GM12878 (cell line): Measurements from ENCODE around the gene CHRDL1. TPM values are rescaled to one million over a fixed set of nuclear protein-coding genes. Genes with fewer than 3 reads are reported as not detected.
"Not testable (repeated sequence)": the region's sequence is repeated elsewhere in the genome, so short reads cannot be mapped to it uniquely, and the experiment has no call there.

ENCODE experiments used
- ATAC-seq: fragments of 200-7000 bp; cut with Tn5 transposase; 3 replicates; pipeline ENCODE4 v1.9.1; 2020; ENCODE audit warnings: mild to moderate bottlenecking, moderate library complexity
- BruUV-seq: library from RNA; stranded (reverse); fragments of 400-500 nt; replicated peaks from 2 replicates; lab custom pipeline; 2021; lab: Mats Ljungman, UMichigan
- CTCF ChIA-PET: fragments of 300-600 bp; sonication (Branson Sonifier 250); formaldehyde crosslinking; extraction: SDS; loops from one replicate; lab custom pipeline; 2021; ENCODE audit warnings: inconsistent platforms; lab: Yijun Ruan, JAX
- POLR2A ChIA-PET: fragments of 350-600 bp; formaldehyde crosslinking; extraction: SDS; loops from one replicate; lab custom pipeline; 2021; ENCODE audit warnings: inconsistent platforms; lab: Charles Lee
- RAD21 ChIA-PET: fragments of 300-600 bp; sonication (Branson Sonifier 250); formaldehyde crosslinking; loops from one replicate; lab custom pipeline; 2023; ENCODE audit warnings: antibody characterized with exemption; ENCODE audit not compliant: unreplicated experiment; lab: Charles Lee
- SMC1A ChIA-PET: fragments of 300-600 bp; sonication (Branson Sonifier 250); formaldehyde crosslinking; loops from one replicate; lab custom pipeline; 2023; ENCODE audit not compliant: unreplicated experiment, uncharacterized antibody; lab: Charles Lee
- DNase-seq: peaks from one replicate; pipeline ENCODE4 v3.0.0-alpha.2; 2011; ENCODE audit warnings: low read depth, low spot score
- FAIRE-seq: peaks from 3 replicates; lab custom pipeline; 2011; peaks lifted over from hg19 to GRCh38; lab: Jason Lieb, UNC
- H2AFZ ChIP-seq: 2 replicates; pipeline ENCODE4 v1.6.0; 2011; ENCODE audit warnings: low read depth, low read length, control low read depth; ENCODE audit not compliant: control insufficient read depth
- H3K27ac ChIP-seq: 2 replicates; pipeline ENCODE4 v1.5.1; 2011; ENCODE audit warnings: control low read depth; ENCODE audit not compliant: control insufficient read depth, insufficient read depth
- H3K27me3 ChIP-seq, 2 experiments: replicated peaks in 1 of 2; 2 replicates each; pipeline versions ENCODE4 v1.6.0 to v1.6.1; 2011; ENCODE audit warnings: low read length in 1 of 2; ENCODE audit not compliant: control insufficient read depth in 2 of 2, insufficient read depth in 2 of 2
- H3K36me3 ChIP-seq, 2 experiments: 2 replicates each; pipeline ENCODE4 v1.5.1; 2011; ENCODE audit warnings: low read length in 1 of 2; ENCODE audit not compliant: control insufficient read depth in 2 of 2, insufficient read depth in 2 of 2
- H3K4me1 ChIP-seq: 2 replicates; pipeline ENCODE4 v1.6.1; 2011; ENCODE audit warnings: mild to moderate bottlenecking, low read length, moderate library complexity, mixed read lengths; ENCODE audit not compliant: control insufficient read depth, insufficient read depth
- H3K4me2 ChIP-seq: 2 replicates; pipeline ENCODE4 v1.6.0; 2011; ENCODE audit warnings: control low read depth; ENCODE audit not compliant: control insufficient read depth, insufficient read depth
- H3K4me3 ChIP-seq: fragments of 200-600 bp; sonication (generic); 2 replicates; pipeline ENCODE4 v1.5.1; 2016
- H3K79me2 ChIP-seq: 2 replicates; pipeline ENCODE4 v1.6.0; 2011; ENCODE audit warnings: low read length; ENCODE audit not compliant: control insufficient read depth, insufficient read depth
- H3K9ac ChIP-seq: 2 replicates; pipeline ENCODE4 v1.8.0; 2011; ENCODE audit warnings: low read length, control low read depth, mixed read lengths; ENCODE audit not compliant: control insufficient read depth, insufficient read depth
- H3K9me3 ChIP-seq: replicated peaks from 3 replicates; pipeline ENCODE4 v1.5.1; 2011; ENCODE audit warnings: mild to moderate bottlenecking, low read length; ENCODE audit not compliant: control insufficient read depth, insufficient read depth
- H4K20me1 ChIP-seq: 2 replicates; pipeline ENCODE4 v1.6.0; 2011; ENCODE audit not compliant: control insufficient read depth, insufficient read depth
- CHD1 ChIP-seq: IDR thresholded peaks from 2 replicates; pipeline ENCODE4 v1.6.1; 2012; ENCODE audit warnings: low read depth, low read length, improper control_type of control experiment
- JUNB ChIP-seq: IDR thresholded peaks from 2 replicates; pipeline ENCODE4 v1.6.1; 2016; ENCODE audit warnings: antibody characterized with exemption, mild to moderate bottlenecking
- SMAD1 ChIP-seq: fragments of 450-650 bp; IDR thresholded peaks from 2 replicates; pipeline ENCODE4 v1.6.1; 2018; ENCODE audit warnings: mild to moderate bottlenecking, low read depth; ENCODE audit not compliant: partially characterized antibody
- SMC3 ChIP-seq: IDR thresholded peaks from 2 replicates; pipeline ENCODE4 v1.6.1; 2011; ENCODE audit warnings: low read length, improper control_type of control experiment, borderline replicate concordance
- ZNF622 ChIP-seq: fragments of 450-650 bp; IDR thresholded peaks from 2 replicates; pipeline ENCODE4 v1.6.1; 2017; ENCODE audit warnings: mild to moderate bottlenecking, inconsistent platforms
- WGBS: methylation state at CpG from one replicate; pipeline ENCODE4 v1.1.6; 2016; ENCODE audit warnings: low lambda C conversion rate; ENCODE audit not compliant: insufficient replicate concordance, insufficient coverage; ENCODE audit errors: missing lambda C conversion rate; 5-methylcytosine and 5-hydroxymethylcytosine counted together
- in situ Hi-C: fragments of 300-500 bp; cut with MboI; formaldehyde crosslinking; loops from 9 replicates; pipeline ENCODE4 v1.14.3; 2018; ENCODE audit warnings: mixed read lengths
- intact Hi-C: fragments of 100-400 bp; cut with micrococcal nuclease; formaldehyde crosslinking; loops from one replicate; pipeline ENCODE4 v1.14.2; 2022; ENCODE audit not compliant: unreplicated experiment
- polyA plus RNA-seq, 11 experiments: library from polyadenylated mRNA; depleted of rRNA in 4 of 11; unstranded in 6 of 11; stranded (reverse) in 5 of 11; fragments of >200 nt; fragmentation: Nextera tagmentation in 4 of 11; fragmentation: Illumina TruSeq in 1 of 11; extraction: Ambion mirVana in 4 of 11; extraction: Trizol in 1 of 11; gene quantifications; 1 replicate in 1 of 11; 2 replicates in 10 of 11; pipeline versions ENCODE4 v1.2.1 to v1.2.3, GENCODE V29; 2011 to 2016; ENCODE audit warnings: inconsistent platforms in 2 of 11, missing spikeins in 2 of 11, low read depth in 1 of 11
- total RNA-seq, 4 experiments: library from RNA; depleted of rRNA in 3 of 4; stranded (reverse); fragments of >200 nt in 3 of 4; fragmentation: Illumina TruSeq in 1 of 4; extraction: Trizol in 1 of 4; gene quantifications; 2 replicates each; pipeline versions ENCODE4 v1.2.1 to v1.2.3, GENCODE V29; 2013 to 2021
- TF ChIP-seq, protein P1 (sequence below): fragments of 450-650 bp; IDR thresholded peaks from 2 replicates; pipeline ENCODE4 v1.6.1; 2018; ENCODE audit warnings: borderline replicate concordance, mild to moderate bottlenecking; ENCODE audit not compliant: partially characterized antibody

CHRDL1 gene
- total and polyA plus RNA-seq, 10 of the 15 experiments (the other 5 are each of a cell fraction or from before 2014, with no cell fraction given), result 0.05 to 0.47 (median 0.25) TPM

DNA sequence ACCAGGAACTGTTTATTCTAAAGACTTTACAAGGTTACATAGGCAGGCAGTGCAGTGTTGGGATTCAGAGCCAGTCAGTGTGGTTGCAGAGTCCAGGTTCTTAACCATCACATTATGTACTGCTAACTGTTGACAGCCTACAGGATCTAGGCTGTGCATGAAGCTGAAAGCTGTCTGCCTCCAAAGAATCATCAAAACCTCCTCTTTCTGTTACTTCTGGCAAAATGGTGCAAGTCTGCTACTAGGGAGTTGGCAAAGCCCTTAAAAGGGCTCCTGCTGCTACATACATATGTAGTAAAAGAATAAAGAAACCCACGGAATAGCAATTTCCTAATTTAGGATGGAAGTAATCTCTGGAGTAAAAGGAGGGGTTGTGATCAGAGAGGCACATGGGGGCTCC, 40.4 kb upstream of the CHRDL1 start:
- no peak overlapping the region for H3K27ac ChIP-seq
- no peak overlapping the region for H3K4me3 ChIP-seq
- SMC1A ChIA-PET, result interaction anchor here (1.5 to 2.0 kb wide), 2 partner anchors 11 to 408 kb away, joined by 3 to 10 read pairs; no protein-coding TSS in a partner anchor
- TF ChIP-seq, protein P1, sequence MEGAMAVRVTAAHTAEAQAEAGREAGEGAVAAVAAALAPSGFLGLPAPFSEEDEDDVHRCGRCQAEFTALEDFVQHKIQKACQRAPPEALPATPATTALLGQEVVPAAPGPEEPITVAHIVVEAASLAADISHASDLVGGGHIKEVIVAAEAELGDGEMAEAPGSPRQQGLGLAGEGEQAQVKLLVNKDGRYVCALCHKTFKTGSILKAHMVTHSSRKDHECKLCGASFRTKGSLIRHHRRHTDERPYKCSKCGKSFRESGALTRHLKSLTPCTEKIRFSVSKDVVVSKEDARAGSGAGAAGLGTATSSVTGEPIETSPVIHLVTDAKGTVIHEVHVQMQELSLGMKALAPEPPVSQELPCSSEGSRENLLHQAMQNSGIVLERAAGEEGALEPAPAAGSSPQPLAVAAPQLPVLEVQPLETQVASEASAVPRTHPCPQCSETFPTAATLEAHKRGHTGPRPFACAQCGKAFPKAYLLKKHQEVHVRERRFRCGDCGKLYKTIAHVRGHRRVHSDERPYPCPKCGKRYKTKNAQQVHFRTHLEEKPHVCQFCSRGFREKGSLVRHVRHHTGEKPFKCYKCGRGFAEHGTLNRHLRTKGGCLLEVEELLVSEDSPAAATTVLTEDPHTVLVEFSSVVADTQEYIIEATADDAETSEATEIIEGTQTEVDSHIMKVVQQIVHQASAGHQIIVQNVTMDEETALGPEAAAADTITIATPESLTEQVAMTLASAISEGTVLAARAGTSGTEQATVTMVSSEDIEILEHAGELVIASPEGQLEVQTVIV, result no peak
- no peak for TF ChIP-seq SMAD1
- intact Hi-C loops, result loop anchor here (2.0 kb wide), 1 partner anchor 21 kb away; no protein-coding TSS in a partner anchor
- in situ Hi-C loops, result no loop called here
- H3K36me3 ChIP-seq, result no peaks in the 10 kb centered on the region
- CTCF ChIA-PET, result interaction anchor here (3.6 kb wide), 1 partner anchor 12 kb away, joined by 34 read pairs; no protein-coding TSS in a partner anchor
- no peak overlapping the region for H3K9ac ChIP-seq
- H3K9me3 ChIP-seq, result no peaks in the 10 kb centered on the region
- H2AFZ ChIP-seq, result no peak overlapping the region
- no peaks in the 10 kb centered on the region for H3K27me3 ChIP-seq
- no peaks in the 10 kb centered on the region for H4K20me1 ChIP-seq
- no peaks in the 10 kb centered on the region for H3K79me2 ChIP-seq
- no peak overlapping the region for H3K4me2 ChIP-seq
- no peaks in the 10 kb centered on the region for H3K4me1 ChIP-seq
- WGBS, result 0% methylated on average over 1 of the region's 1 CpG
- RAD21 ChIA-PET, result no interaction called here
- ATAC-seq (no peak), FAIRE-seq (no peak), DNase-seq (no peak)
- no TSS peak for BruUV-seq
- POLR2A ChIA-PET, result no interaction called here

GRCh38 chrX:110825972-110826371, 30.4 kb upstream of the CHRDL1 start:
- H3K9ac ChIP-seq, result no peak overlapping the region
- no peaks in the 10 kb centered on the region for H3K4me1 ChIP-seq
- no peak overlapping the region for H3K4me2 ChIP-seq
- no peaks in the 10 kb centered on the region for H3K27me3 ChIP-seq
- no peaks in the 10 kb centered on the region for H4K20me1 ChIP-seq
- no peak overlapping the region for H3K4me3 ChIP-seq
- in situ Hi-C loops (no loop called here), intact Hi-C loops (no loop called here)
- TF ChIP-seq JUNB, result no peak
- no peak for TF ChIP-seq ZNF622
- no peak for TF ChIP-seq CHD1
- no peak for TF ChIP-seq SMC3
- H3K79me2 ChIP-seq, result no peaks in the 10 kb centered on the region
- WGBS, result 29% methylated on average over 2 of the region's 2 CpGs
- ChIA-PET SMC1A (no interaction called here), POLR2A (no interaction called here), CTCF (no interaction called here), RAD21 (no interaction called here)
- no peak overlapping the region for H2AFZ ChIP-seq
- H3K9me3 ChIP-seq, result no peaks in the 10 kb centered on the region
- no TSS peak for BruUV-seq
- ATAC-seq (no peak), DNase-seq (no peak), FAIRE-seq (no peak)
- H3K27ac ChIP-seq, result no peak overlapping the region
- no peaks in the 10 kb centered on the region for H3K36me3 ChIP-seq

- not testable (repeated sequence) for FAIRE-seq, H3K9me3 ChIP-seq
Measured at GRCh38 chrX:110816543-110816942, 20.9 kb upstream of the CHRDL1 start.

More at GRCh38 chrX:110816543-110816942, 20.9 kb upstream of the CHRDL1 start:
- H3K27ac ChIP-seq, H2AFZ ChIP-seq, SMC1A ChIA-PET, H3K27me3 ChIP-seq, in situ Hi-C loops, H3K79me2 ChIP-seq, H3K4me2 ChIP-seq, ATAC-seq, RAD21 ChIA-PET, intact Hi-C loops, DNase-seq, POLR2A ChIA-PET, CTCF ChIA-PET, H4K20me1 ChIP-seq, BruUV-seq, H3K4me1 ChIP-seq, H3K36me3 ChIP-seq, H3K4me3 ChIP-seq, H3K9ac ChIP-seq: not testable (repeated sequence)
- WGBS, result 40% methylated on average over 1 of the region's 1 CpG
